ENCODE measurements around the gene RBMS1.

RBMS1 gene

DNA sequence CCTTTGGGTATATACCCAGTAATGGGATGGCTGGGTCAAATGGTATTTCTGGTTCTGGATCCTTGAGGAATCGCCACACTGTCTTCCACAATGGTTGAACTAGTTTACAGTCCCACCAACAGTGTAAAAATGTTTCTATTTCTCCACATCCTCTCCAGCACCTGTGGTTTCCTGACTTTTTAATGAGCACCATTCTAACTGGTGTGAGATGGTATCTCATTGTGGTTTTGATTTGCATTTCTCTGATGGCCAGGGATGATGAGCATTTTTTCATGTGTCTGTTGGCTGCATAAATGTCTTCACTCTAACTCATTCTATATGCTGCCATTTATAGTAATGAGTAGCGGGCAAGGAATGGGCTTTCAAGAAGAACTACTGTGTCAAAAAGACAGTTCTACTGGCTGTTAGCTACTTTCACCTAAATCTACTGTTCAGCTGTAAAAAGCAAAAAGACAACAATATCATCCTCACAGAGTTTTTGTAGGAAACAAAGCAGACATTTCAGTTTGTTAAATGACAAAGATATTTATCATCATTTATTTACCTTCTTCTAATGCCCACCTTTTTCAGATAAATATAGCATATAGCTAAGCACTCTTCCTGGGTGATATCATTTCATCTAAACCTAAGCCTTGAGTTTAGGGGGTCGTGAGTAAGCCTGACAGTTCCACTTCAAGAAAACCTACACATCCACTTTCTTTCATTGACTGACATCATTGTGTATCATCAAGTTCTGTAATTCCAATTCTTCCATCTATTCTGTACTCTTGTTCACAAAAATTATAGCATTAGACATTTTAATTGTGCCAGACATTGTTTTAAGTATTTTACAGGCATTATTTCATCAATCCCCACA lies 71.7 kb downstream of the RBMS1 start:
- peak; percentile 76 for DNase-seq (ENCODE audit: low read depth, low spot score)
- peak overlapping the region; percentile 19 for H3K4me3 ChIP-seq (ENCODE audit: low read length)

DNA sequence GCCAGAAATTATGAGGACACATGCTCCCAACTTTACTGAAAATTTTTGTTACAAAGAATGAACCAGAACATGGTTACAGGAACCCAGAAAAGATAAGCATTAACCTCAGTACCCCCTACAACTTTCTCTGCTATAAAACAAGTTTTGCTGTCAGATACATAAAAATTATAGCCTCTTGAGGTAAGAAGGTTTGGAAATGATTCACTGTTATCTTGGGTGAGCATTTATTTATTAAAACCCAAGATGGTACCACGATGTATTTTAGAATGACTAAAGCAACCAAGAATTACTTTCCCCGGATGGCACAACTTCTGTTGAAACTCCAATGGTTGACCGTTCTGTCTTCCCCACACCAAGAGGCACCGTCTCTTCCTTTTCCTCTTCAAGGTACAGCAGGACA lies 72.9 kb downstream of the RBMS1 start:
- no peak overlapping the region for H3K4me3 ChIP-seq (ENCODE audit: low read length)
- DNase-seq (ENCODE audit: low read depth, low spot score), result no peak

DNA sequence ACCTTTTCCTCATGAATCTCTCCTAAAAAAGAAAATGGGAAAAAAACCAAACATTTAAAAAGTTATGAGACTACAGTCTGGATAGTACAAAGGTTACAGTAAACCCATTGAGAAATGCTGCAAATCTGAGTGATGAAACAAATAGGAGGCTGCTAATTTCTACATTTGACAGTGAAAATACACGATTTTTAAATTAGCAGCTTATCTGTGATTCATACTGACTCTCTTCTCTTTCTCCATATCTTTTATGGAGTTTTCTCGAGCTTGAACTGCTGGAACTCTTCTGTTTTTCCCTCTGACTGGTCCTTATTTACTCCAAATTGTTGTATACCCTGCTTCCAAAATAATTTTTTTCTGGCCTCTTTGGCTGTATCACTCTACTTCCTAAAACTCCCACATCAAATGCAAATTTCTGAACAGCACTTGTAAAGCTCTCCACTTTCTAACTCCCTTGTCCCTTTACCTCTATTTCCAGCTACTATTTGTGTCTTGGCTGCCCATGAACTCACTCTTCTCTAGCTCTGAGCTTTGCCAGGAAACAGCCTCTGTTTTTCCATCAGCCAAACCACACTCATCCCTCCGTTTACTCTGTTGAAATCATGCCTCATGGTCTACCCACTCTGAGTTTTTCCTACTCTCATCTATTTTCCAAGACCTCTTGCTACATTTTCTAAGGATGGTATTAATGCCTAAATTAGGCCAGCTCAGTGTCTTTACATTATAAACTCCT lies 73.7 kb downstream of the RBMS1 start:
- DNase-seq (ENCODE audit: low read depth, low spot score), result no peak
- H3K4me3 ChIP-seq (ENCODE audit: low read length), result no peak overlapping the region

DNA sequence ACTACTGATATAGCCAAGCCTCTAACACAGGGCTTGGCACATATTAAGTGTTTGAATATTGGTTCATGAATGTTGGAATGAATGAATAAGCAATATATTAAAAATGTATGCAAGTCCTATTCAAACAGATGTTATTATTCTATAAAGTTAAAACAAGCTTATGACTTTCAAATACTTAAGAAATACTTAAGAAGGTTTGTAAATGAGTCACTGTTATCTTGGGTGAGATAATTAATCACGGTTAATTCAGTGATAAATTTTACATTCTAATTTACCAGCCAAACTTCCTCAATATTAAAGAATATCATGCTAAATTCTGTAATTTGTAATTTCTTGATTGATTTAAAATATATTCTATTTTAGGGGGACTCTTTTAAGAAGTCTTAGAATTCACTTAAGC lies 74.8 kb downstream of the RBMS1 start:
- no peak overlapping the region for H3K4me3 ChIP-seq (ENCODE audit: low read length)
- no peak for DNase-seq (ENCODE audit: low read depth, low spot score)

DNA sequence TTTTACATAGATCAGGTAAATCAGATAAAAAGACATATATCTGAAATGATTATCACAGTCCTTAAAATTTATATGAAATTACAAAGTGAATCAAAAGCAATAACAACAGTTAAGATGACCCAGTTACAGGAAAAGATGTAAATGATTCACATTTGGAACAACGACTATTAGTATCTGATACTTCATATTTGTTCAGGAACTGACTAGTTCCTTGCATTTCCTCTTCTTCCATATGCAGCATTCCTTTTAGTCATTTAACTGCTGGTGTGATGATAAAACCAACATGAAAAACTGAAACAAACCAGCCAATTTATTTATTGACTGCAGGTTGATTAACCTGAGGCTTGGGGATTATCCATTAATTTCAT lies 75.2 kb downstream of the RBMS1 start:
- DNase-seq (ENCODE audit: low read depth, low spot score), result no peak

DNA sequence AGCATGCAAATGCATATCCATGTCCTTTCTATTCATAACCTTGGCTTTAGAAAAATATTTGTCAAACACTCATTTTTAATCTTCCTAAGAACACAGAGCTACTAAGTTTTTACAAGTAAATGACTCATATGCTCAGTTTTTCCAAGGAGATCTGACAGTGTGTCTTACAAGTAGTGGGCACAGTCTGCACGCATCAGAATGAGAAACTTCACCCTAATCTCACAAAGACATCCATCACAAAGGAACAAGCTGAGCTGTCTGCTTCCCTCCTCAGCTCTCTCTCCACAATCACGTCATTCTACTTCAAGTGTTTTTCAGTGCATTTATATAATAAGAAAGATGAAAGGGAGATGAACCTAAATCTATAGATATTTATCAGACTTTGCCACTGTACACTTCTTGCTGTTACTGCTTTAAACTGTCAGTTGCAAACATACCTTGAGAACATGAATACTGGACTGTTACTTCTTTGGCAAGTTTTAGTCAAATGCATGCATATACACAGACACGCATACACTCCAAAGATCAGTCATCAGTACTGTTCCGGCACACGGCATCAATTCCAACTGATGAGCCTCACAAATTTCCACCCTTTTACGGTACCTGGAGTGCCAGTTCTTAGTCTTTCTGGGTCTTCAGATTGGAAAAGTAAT lies 75.7 kb downstream of the RBMS1 start:
- H3K4me3 ChIP-seq (ENCODE audit: low read length), result no peak overlapping the region
- DNase-seq (ENCODE audit: low read depth, low spot score), result peak; percentile 60

More for the DNA sequence above, 75.2 kb downstream of the RBMS1 start:
- no peak overlapping the region for H3K4me3 ChIP-seq (ENCODE audit: low read length)

DNA sequence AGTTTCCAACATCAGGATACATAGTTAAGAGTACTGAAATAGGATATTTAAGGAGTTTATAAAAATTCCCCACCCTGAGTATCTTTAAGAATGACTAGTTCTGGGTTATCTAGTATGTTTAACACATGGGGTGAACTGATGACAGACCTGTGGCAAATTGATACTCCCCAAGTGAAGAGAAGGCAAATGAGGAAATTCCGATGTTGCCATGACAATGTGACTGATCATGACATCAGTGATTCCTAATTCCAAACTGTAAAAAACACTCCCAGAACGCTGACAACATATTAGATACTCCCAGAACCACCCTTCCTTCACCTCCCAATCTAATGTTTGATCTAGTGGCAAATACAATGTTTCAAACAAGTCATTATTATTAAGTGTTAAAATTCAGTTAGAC lies 77.6 kb downstream of the RBMS1 start:
- DNase-seq (ENCODE audit: low read depth, low spot score), result no peak
- H3K4me3 ChIP-seq (ENCODE audit: low read length), result no peak overlapping the region

DNA sequence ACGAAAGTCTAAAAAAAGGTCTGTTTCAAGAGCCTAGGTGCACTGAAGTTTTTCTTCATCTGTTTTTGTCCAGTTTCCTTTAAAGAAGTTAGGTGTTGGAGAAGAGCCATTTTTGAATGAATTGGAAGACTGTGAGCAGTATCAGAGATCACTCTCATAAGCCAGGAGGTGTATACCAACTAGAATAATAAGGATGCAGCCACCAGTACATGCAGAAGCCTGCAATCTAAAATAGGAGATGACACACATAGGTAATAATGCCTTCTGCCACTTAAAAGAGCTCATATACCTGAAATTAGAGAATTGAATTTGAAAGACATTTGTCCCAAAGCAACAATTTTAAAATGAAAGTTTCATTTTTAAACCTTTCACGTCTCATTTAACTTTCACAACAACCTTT lies 81.7 kb downstream of the RBMS1 start:
- H3K4me3 ChIP-seq (ENCODE audit: low read length), result no peak overlapping the region
- DNase-seq (ENCODE audit: low read depth, low spot score), result no peak

DNA sequence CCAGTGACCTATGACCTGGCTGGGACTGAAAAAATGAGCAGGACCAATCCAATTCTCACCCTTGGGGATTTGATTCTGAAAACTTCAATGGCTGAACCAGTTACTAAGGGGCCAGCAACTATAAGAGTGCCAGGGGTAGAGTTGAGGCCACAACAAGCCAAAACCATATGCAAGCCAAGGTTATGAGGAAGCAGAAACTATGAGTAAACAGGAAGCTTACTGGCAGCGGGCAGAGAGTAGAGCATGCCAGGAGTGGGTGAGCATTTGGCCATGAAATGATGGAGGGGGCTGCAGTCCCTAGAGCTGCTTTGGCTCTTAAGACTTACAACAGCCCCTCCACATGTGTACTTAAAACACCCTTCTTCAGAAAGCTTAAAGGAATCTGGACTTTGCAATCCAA lies 82.4 kb downstream of the RBMS1 start:
- no peak for DNase-seq (ENCODE audit: low read depth, low spot score)
- no peak overlapping the region for H3K4me3 ChIP-seq (ENCODE audit: low read length)

DNA sequence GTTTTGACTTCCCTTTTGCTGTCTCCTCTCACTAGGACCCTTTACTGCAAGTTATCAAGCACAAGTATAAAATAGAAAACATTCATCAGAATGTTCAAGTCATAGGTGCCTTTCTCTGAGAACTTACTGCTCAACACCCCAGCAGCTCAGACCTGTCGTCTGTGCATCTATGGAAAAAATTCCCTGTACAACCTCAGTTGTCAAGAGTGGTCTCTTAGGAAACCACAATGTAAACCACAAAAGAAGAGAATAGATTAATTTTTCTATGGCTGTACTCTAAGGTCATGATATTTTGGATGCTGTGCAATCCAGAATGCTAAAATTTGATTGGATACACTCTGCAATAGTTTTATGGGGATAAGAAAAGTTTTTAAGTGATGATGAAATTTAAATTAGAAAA lies 84.1 kb downstream of the RBMS1 start:
- no peak overlapping the region for H3K4me3 ChIP-seq (ENCODE audit: low read length)
- DNase-seq (ENCODE audit: low read depth, low spot score), result no peak

DNA sequence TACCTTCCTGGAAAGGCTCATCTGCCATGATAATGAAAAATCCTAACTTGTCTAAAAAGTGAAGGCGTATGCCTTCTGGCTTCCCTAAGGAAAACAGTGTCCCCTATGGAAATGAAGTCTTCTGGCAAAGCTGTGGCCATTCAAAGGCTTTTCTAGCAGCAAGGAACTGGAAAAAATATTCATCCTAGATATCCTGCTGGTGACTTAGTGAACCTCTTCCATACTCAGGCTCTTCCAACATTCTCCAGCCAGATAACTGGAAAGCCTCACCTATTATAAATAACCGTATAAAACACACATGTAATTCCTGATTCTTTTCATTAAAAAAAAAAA lies 84.7 kb downstream of the RBMS1 start:
- no peak for DNase-seq (ENCODE audit: low read depth, low spot score)
- no peak overlapping the region for H3K4me3 ChIP-seq (ENCODE audit: low read length)

DNA sequence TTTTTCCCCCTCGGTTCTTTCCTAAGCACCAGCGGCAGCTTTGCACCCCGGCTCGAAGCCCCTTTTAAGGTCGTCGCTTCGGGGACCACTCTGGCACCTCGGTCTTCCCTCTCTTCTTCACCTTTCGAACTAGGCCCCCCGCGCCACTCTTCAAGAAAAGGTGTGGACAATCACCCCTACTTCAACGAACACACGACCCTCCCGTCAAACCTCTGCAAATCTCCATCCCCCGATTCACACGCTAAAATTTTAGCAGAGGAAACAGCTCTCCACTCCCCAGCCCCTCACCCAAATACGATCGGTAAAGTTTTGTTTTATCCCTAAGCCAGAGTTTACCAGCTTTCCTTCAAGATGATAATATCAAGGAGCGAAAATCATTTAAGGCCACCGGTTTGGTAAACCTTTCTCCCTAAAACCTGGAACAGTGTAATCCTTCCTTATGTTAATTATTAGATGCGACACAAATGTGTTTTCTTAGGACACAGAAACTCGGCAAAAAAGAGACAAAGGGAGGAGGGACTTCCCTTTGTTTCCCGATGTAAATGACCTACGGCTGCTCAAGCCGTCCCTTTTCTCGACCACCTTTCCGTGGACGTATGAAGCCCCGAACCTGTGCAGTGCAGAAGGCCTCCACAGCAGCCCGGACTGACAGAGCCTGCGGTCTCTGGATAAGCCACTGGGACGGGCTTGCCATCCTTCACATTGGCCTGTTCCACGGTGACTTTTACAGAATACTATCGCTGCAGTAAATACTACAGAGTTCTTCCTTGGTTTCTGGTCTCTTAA lies 85.2 kb downstream of the RBMS1 start:
- DNase-seq (ENCODE audit: low read depth, low spot score), result no peak

DNA sequence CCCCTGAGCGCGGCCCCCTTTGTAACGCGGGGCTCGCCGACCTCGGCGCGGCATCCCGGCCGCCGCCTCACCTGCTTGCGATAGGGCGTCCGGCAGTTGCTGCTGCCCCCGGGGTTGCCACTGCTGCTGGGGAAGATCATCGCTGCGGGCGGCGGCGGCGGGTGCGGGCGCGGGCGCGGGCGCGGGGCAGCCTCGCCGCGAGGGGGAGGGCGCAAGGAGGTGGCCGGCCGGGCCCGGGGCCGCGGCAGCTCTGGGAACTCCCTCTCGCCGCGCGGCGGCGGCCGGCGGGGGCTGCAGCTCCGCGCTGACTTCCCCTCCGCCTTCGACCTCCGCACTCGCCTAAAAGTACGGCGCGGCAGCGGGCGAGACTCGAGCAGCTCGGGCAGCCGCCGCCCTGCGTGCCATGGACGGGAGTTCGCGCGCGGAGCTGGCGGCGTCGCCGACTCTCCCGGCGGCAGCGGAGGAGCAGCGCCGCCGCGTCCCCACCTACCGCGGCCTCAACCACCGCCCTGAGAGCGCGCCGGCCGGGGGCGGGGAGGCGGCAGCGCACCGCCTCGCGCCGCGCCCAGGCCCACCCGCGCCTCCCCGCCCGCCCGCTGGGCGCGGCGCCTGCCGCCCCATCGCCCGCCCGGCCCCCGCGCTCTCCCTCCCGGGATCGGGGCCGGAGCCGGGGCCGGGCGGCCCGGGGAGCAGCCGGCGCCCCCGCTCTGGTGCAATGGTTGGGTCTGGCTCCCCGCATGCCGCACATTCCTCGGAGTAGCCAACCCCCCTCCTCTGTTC lies 86.0 kb downstream of the RBMS1 start:
- no peak for DNase-seq (ENCODE audit: low read depth, low spot score)
- peak overlapping the region; percentile 72 for H3K4me3 ChIP-seq (ENCODE audit: low read length)

More for the DNA sequence above, 85.2 kb downstream of the RBMS1 start:
- H3K4me3 ChIP-seq (ENCODE audit: low read length), result peak overlapping the region; percentile 42

DNA sequence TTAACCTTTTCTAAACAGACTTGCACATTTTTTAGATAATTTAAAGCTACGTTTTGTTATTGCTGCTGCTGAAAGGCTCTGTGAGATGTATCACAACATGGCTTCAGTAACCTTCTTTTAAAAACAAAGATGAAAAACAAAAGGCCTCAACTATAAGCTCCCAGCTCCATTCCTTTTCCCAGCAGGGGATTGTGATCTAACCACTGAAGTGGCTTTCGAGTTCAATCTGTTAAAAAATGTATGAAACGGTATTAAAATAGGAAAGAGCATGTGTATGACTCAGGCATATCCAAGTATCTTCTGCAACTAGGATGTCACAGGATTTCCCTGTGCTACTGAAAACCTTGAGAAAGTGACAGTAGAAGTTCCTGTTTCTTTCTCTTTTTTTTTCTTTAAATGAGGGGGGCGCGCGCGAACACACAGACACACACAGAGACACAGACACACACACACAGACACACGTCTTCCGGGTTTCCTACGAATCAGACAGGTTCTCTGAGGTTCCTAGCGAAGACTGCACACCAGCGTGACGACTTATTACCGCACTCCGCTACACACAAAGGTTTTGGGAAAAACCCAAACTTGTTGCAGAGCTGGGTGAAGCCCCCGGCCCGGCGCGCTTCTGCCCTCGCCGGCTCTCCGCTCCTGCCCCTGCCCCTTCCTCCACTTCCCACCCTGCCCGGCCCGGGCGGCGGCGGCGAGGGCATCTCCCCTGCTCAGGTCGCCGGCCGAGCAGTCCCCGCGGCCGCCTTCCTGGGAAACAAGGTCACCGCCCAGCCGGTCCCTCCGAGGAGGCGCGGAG lies 86.8 kb downstream of the RBMS1 start:
- H3K4me3 ChIP-seq (ENCODE audit: low read length), result peak overlapping the region; percentile 72
- DNase-seq (ENCODE audit: low read depth, low spot score), result peak; percentile 89

DNA sequence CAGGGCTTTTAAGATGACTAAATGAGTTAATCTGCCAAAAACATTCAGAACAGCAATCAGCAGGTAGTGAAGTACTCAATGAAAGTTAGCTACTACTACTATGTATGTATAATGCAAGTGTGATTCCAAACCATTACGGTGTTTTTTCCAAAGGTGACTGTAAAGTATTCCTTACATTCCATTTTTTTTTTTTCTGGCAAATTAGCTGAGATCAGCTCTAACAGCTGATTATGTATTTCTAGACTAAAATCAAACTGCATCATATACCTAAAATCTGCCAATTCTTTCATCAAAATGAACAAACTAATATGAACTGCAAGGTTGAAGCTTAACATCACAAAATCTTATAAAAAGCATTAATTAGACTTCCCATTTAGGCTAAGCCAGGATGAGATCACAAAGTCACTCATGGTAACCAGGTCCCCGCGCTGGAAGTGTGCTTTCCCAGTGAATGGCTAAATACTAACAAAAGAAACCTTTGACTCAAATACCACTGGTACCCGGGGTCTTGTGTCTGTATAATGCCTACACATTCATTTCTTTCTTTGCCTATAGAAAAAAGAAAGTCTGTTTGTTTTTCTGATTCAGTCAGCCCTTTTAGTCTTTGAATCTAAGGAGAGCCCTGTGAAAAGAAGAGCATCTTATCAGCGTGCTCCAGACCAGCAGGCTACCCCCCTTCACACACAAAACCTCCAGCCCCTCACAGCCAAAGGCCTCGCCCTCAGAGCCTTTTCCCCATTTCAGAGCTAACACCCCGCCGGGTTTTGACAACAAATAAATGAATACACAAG lies 88.3 kb downstream of the RBMS1 start:
- DNase-seq (ENCODE audit: low read depth, low spot score), result no peak
- peak overlapping the region; percentile 72 for H3K4me3 ChIP-seq (ENCODE audit: low read length)

DNA sequence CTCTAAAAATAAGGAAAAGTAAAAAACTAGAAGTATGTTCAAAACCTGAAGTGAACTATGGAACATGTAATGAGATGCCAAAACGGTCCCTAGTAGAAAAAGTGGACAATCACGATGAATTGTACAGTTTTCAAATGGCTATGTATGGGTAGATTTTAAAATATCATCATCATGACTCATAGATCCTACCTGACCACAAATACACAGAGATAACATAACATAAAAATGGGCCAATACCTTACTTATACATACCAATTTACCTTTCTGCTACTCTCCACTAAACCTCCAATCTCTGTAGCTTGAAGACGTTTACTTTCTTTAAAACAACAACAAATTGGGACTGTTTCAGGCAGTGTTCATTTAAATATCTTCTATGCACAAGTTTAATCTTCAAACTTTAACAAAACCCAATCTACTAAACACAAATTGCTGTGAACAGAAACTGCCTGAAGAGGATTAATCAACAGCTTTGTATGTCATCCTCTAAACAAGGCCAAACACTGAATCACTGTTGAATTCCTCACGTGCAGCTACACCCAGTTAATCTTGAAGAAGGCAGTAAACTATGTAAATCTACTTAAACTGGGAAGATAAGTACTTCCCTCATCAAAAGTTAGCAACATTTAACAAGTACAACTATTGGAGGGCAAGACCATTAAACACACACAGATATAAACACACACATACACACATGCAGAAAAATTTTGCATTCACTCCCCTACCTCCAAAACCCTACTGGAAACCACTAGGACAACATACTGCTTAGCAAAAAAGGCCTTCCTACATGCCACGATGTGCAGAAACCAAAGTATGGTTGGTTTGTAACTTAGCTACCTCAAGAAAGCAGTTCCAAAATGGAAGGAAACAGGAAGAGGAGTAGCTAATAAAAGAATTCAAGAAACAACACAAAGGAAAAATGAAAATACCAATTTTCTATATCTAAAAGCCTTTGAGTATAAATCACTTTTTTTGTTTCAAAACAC lies 90.3 kb downstream of the RBMS1 start:
- peak; percentile 52 for DNase-seq (ENCODE audit: low read depth, low spot score)
- peak overlapping the region; percentile 20 for H3K4me3 ChIP-seq (ENCODE audit: low read length)
